Liver (tissue), 3 donors: ENCODE data around the gene MAP4K4.

ENCODE experiments used
- FOXA1 ChIP-seq: IDR thresholded peaks from 2 replicates; pipeline ENCODE4 v1.6.1; 2016; ENCODE audit warnings: antibody characterized with exemption
- FOXA2 ChIP-seq: IDR thresholded peaks from 2 replicates; pipeline ENCODE4 v1.6.1; 2016; ENCODE audit warnings: antibody characterized with exemption
- GABPA ChIP-seq, 2 donors: IDR thresholded peaks in 1 of 2; conservative IDR thresholded peaks in 1 of 2; 2 replicates each; pipeline ENCODE4 v1.6.1; 2016; ENCODE audit warnings: antibody characterized with exemption in 2 of 2, mild to moderate bottlenecking in 1 of 2, moderate library complexity in 1 of 2
- JUND ChIP-seq, 2 donors: IDR thresholded peaks; 2 replicates each; pipeline ENCODE4 v1.6.1; 2016; ENCODE audit warnings: antibody characterized with exemption in 2 of 2
- MAX ChIP-seq: IDR thresholded peaks from 2 replicates; pipeline ENCODE4 v1.6.1; 2016; ENCODE audit warnings: antibody characterized with exemption
- NR2F2 ChIP-seq: IDR thresholded peaks from 2 replicates; pipeline ENCODE4 v1.6.1; 2016; ENCODE audit warnings: antibody characterized with exemption
- RAD21 ChIP-seq, 2 donors: IDR thresholded peaks; 2 replicates each; pipeline ENCODE4 v1.6.1; 2016; ENCODE audit warnings: antibody characterized with exemption in 2 of 2, mild to moderate bottlenecking in 2 of 2
- REST ChIP-seq: IDR thresholded peaks from 2 replicates; pipeline ENCODE4 v1.6.1; 2016; ENCODE audit warnings: antibody characterized with exemption, mild to moderate bottlenecking
- SP1 ChIP-seq: IDR thresholded peaks from 2 replicates; pipeline ENCODE4 v1.6.1; 2018; ENCODE audit warnings: antibody characterized with exemption, mild to moderate bottlenecking
- TAF1 ChIP-seq: conservative IDR thresholded peaks from 2 replicates; pipeline ENCODE4 v1.6.1; 2016; ENCODE audit warnings: antibody characterized with exemption, mild to moderate bottlenecking
- YY1 ChIP-seq: IDR thresholded peaks from 2 replicates; pipeline ENCODE4 v1.6.1; 2016; ENCODE audit warnings: antibody characterized with exemption, mild to moderate bottlenecking
- ZBTB33 ChIP-seq: IDR thresholded peaks from 2 replicates; pipeline ENCODE4 v1.6.1; 2016; ENCODE audit warnings: antibody characterized with exemption
- TF ChIP-seq, protein P1 (sequence below): fragments of 150-350 bp; IDR thresholded peaks from 2 replicates; pipeline ENCODE4 v1.5.1; 2017; ENCODE audit warnings: improper control_type of control experiment, low read depth, low read length; ENCODE audit not compliant: missing input control
- TF ChIP-seq, protein P2 (sequence below): IDR thresholded peaks from 2 replicates; pipeline ENCODE4 v1.6.1; 2016; ENCODE audit warnings: antibody characterized with exemption
- donor health status: healthy.
- donor health status: healthy.

- TF ChIP-seq RAD21 (IDR thresholded peaks at IDR 0.05), result no peak
- TF ChIP-seq, protein P1, sequence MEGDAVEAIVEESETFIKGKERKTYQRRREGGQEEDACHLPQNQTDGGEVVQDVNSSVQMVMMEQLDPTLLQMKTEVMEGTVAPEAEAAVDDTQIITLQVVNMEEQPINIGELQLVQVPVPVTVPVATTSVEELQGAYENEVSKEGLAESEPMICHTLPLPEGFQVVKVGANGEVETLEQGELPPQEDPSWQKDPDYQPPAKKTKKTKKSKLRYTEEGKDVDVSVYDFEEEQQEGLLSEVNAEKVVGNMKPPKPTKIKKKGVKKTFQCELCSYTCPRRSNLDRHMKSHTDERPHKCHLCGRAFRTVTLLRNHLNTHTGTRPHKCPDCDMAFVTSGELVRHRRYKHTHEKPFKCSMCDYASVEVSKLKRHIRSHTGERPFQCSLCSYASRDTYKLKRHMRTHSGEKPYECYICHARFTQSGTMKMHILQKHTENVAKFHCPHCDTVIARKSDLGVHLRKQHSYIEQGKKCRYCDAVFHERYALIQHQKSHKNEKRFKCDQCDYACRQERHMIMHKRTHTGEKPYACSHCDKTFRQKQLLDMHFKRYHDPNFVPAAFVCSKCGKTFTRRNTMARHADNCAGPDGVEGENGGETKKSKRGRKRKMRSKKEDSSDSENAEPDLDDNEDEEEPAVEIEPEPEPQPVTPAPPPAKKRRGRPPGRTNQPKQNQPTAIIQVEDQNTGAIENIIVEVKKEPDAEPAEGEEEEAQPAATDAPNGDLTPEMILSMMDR, result no peak
- no peak for TF ChIP-seq GABPA (IDR thresholded peaks at IDR 0.05 in 1 of 2, conservative IDR thresholded peaks at IDR 0.05 in 1 of 2)
- TF ChIP-seq YY1, result no peak
- TF ChIP-seq JUND (IDR thresholded peaks at IDR 0.05), result no peak
- no peak for TF ChIP-seq REST
- TF ChIP-seq SP1, result no peak
- no peak for TF ChIP-seq MAX
- TF ChIP-seq, protein P2, sequence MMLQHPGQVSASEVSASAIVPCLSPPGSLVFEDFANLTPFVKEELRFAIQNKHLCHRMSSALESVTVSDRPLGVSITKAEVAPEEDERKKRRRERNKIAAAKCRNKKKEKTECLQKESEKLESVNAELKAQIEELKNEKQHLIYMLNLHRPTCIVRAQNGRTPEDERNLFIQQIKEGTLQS, result no peak
- TF ChIP-seq ZBTB33, result no peak
- no peak for TF ChIP-seq FOXA2
- no peak for TF ChIP-seq FOXA1
- no peak for TF ChIP-seq TAF1
- no peak for TF ChIP-seq NR2F2
These were observed 120.0 kb downstream of the MAP4K4 start for GRCh38 chr2:101817481-101817880.
